Astrocyte of the cerebellum (primary cell): ENCODE results near the gene RAB40B.

Experiments
- DNase-seq: peaks from one replicate; pipeline ENCODE4 v3.0.0-alpha.2; 2011; ENCODE audit warnings: low read depth
- H3K4me3 ChIP-seq: 2 replicates; pipeline ENCODE4 v1.5.1; 2011; ENCODE audit warnings: mild to moderate bottlenecking, low read depth, low read length, moderate library complexity
- CTCF ChIP-seq: IDR thresholded peaks from 2 replicates; pipeline ENCODE4 v1.5.1; 2012; ENCODE audit warnings: low read length, low read depth, moderate library complexity, mild to moderate bottlenecking; ENCODE audit errors: missing control alignments
- in situ Hi-C: cut with HindIII; loops from 2 replicates; pipeline ENCODE4 v1.10.0; 2017; ENCODE audit warnings: low sequenced_read_pairs

RAB40B gene

GRCh38 chr17:82631544-82631943, 67.0 kb downstream of the RAB40B start:
- in situ Hi-C loops: no loop called here
- no peak overlapping the region for H3K4me3 ChIP-seq
- TF ChIP-seq CTCF: no peak
- no peak for DNase-seq

GRCh38 chr17:82630212-82630611, 68.3 kb downstream of the RAB40B start:
- in situ Hi-C loops: no loop called here
- TF ChIP-seq CTCF: no peak
- DNase-seq: no peak
- H3K4me3 ChIP-seq: no peak overlapping the region

GRCh38 chr17:82629748-82630147, 68.8 kb downstream of the RAB40B start:
- no peak overlapping the region for H3K4me3 ChIP-seq
- no peak for DNase-seq
- no peak for TF ChIP-seq CTCF
- in situ Hi-C loops: no loop called here

GRCh38 chr17:82627405-82627804, 71.1 kb downstream of the RAB40B start:
- no peak overlapping the region for H3K4me3 ChIP-seq
- DNase-seq: no peak
- no peak for TF ChIP-seq CTCF
- in situ Hi-C loops: no loop called here

- H3K4me3 ChIP-seq: no peak overlapping the region
- TF ChIP-seq CTCF: no peak
- no peak for DNase-seq
- in situ Hi-C loops: no loop called here
These were observed 74.8 kb downstream of the RAB40B start for GRCh38 chr17:82623707-82624106.

- no peak overlapping the region for H3K4me3 ChIP-seq
- in situ Hi-C loops: no loop called here
- no peak for DNase-seq
- no peak for TF ChIP-seq CTCF
These were observed 78.9 kb downstream of the RAB40B start for GRCh38 chr17:82619641-82620040.

- DNase-seq: no peak
- in situ Hi-C loops: no loop called here
- no peak for TF ChIP-seq CTCF
- H3K4me3 ChIP-seq: no peak overlapping the region
These were observed 79.3 kb downstream of the RAB40B start for GRCh38 chr17:82619211-82619610.
